Brain microvascular endothelial cell (primary cell): ENCODE data around the gene USF3.

ENCODE experiments used
- DNase-seq: peaks from one replicate; pipeline ENCODE4 v3.0.0-alpha.2; 2020
- H3K27ac ChIP-seq: fragments of 250-450 bp; sonication (Bioruptor Pico); 2 replicates; pipeline ENCODE4 v1.5.1; 2020; ENCODE audit warnings: mild to moderate bottlenecking, moderate library complexity
- H3K27me3 ChIP-seq: fragments of 250-450 bp; sonication (Bioruptor Pico); replicated peaks from 2 replicates; pipeline ENCODE4 v1.5.1; 2020; ENCODE audit warnings: mild to moderate bottlenecking
- H3K36me3 ChIP-seq: fragments of 250-450 bp; sonication (Bioruptor Pico); replicated peaks from 2 replicates; pipeline ENCODE4 v1.5.1; 2020; ENCODE audit warnings: mild to moderate bottlenecking
- H3K4me3 ChIP-seq: 2 replicates; pipeline ENCODE4 v1.5.1; 2011; ENCODE audit warnings: low read depth, mild to moderate bottlenecking, control low read depth, low read length, moderate library complexity
- CTCF ChIP-seq: IDR thresholded peaks from 2 replicates; pipeline ENCODE4 v1.5.1; 2011; ENCODE audit warnings: low read depth, mild to moderate bottlenecking, moderate library complexity, low read length, control low read depth, inconsistent platforms; ENCODE audit errors: missing control alignments
- in situ Hi-C: cut with HindIII; loops from 2 replicates; pipeline ENCODE4 v1.10.0; 2017; ENCODE audit warnings: low sequenced_read_pairs, low pct_ligation_motif_present

Gene USF3

GRCh38 chr3:113707835-113708234, 11.4 kb upstream of the USF3 start:
- H3K4me3 ChIP-seq = no peak overlapping the region
- no peak for DNase-seq
- H3K27me3 ChIP-seq = no peaks in the 10 kb centered on the region
- no peaks in the 10 kb centered on the region for H3K36me3 ChIP-seq
- no peak for TF ChIP-seq CTCF
- no peak overlapping the region for H3K27ac ChIP-seq
- in situ Hi-C loops = no loop called here

- TF ChIP-seq CTCF = no peak
- H3K27me3 ChIP-seq = no peaks in the 10 kb centered on the region
- DNase-seq = no peak
- in situ Hi-C loops = no loop called here
- H3K36me3 ChIP-seq = no peaks in the 10 kb centered on the region
- no peak overlapping the region for H3K27ac ChIP-seq
- peak overlapping the region; percentile 42 for H3K4me3 ChIP-seq
Observed at GRCh38 chr3:113698956-113699355, 2.5 kb upstream of the USF3 start.

- no peak for TF ChIP-seq CTCF
- in situ Hi-C loops = no loop called here
- no peaks in the 10 kb centered on the region for H3K27me3 ChIP-seq
- H3K36me3 ChIP-seq = no peaks in the 10 kb centered on the region
- no peak overlapping the region for H3K4me3 ChIP-seq
- no peak overlapping the region for H3K27ac ChIP-seq
- DNase-seq = no peak
Observed at GRCh38 chr3:113698213-113698742, 1.8 kb upstream of the USF3 start.

- H3K4me3 ChIP-seq = peak overlapping the region; percentile 72
- no peaks in the 10 kb centered on the region for H3K36me3 ChIP-seq
- TF ChIP-seq CTCF = no peak
- H3K27ac ChIP-seq = peak overlapping the region; percentile 58
- in situ Hi-C loops = no loop called here
- no peaks in the 10 kb centered on the region for H3K27me3 ChIP-seq
- DNase-seq = no peak
Observed at GRCh38 chr3:113697500-113698090, 1.2 kb upstream of the USF3 start.

- peak overlapping the region; percentile 58 for H3K27ac ChIP-seq
- in situ Hi-C loops = no loop called here
- TF ChIP-seq CTCF = peak; percentile 31
- DNase-seq = peak; percentile 100
- H3K4me3 ChIP-seq = peak overlapping the region; percentile 75
- no peaks in the 10 kb centered on the region for H3K27me3 ChIP-seq
- no peaks in the 10 kb centered on the region for H3K36me3 ChIP-seq
Observed at GRCh38 chr3:113696658-113697499, 437 bp upstream of the USF3 start.
